Melanocyte of skin (primary cell): ENCODE results near the gene LILRB5. TPM values are rescaled to one million over a fixed set of nuclear protein-coding genes. Genes with fewer than 3 reads are reported as not detected.

Experiments
- small RNA-seq, 2 donors: library from RNA; depleted of rRNA; stranded (forward); fragments of <200 nt; gene quantifications; one replicate each; pipeline ENCODE3, GENCODE V24; 2012
- total RNA-seq, 2 donors: library from RNA; depleted of rRNA; stranded (reverse); fragments of >200 nt; gene quantifications; 2 replicates each; pipeline ENCODE4 v1.2.3, GENCODE V29; 2012

Gene LILRB5
- total RNA-seq = not detected

DNA sequence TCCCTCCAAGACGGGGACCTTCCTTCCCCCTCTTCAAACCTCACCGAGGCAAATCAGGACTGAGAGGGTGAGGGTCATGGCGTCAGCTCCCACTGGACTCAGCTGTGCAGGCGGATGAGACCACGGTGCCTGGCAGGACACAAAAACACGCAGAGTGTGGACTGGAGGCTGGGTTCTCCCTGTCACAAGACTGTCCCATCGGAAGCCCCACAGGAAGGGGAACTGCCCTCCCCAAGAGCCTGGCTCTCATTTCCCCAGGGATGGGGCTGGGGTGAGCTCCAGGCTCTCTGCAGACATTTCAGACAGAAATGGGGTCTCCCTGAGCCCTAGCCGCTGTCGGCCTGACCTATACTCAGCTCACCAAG is at the start of gene LILRB5:
TSS of gene LILRB5 (minus strand) at position 158 of the 365 bp plus-strand sequence. CDS start at position 78, 80 bp downstream.

DNA sequence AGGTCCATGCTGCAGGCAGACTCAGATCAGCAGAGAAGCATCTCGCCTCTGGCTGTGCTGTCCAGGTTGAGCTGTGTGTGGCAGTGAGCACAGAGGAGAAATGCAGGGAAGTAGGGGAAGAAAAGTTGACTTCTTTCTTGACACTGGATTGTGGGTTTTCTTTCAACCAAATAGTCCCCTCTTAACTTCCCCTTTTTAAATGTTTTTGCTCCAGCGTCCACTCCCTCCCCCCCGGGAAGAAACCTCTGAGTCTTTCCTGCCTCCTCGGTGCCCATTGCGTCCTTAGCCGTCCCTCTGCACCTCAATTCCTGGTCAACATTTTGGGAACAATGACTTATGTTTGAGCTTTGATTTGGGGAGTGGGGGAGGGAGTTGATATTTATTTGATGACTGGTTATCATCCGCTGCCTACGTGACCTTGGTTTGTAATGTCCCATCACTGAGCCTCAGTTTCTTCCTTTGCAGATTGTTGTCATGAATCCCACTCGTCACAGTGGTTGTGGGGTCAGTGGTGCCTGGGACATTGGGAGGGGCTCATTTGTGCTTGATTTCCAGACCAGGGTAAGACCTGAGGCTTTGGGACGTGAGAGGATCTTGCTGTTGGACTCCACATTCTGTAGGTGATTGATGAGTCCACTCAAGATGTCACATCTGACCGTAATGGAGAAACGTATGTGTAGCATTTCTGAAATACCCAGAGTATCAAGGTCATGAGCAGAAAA is 24.1 kb upstream of the LILRB5 start, which contains the start of gene LILRB2:
TSS of gene LILRB2 (minus strand) at position 104 of the 722 bp plus-strand sequence. CDS start 614 bp downstream, outside the sequence.

DNA sequence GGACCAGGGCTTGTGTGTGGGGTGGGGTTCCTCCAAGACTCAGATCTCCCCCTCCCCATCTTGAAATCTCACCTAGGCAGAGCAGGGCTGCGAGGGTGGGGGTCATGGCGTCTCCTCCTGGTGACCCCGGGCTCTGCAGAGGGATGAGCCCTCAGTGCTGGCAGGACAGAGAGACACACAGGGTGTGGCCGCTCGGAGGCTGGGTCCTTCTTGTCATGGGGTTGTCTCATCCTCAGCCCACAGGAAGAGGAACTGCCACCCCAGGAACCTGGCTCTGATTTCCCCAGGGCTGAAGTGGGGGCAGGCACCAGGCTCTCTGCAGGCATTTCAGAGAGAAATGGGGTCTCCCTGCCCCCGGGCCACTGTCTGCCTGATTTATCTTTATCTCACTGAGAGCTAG is 14.4 kb downstream of the LILRB5 start, which contains the start of gene LILRA6:
TSS of gene LILRA6 (minus strand) at position 145 of the 400 bp plus-strand sequence.

DNA sequence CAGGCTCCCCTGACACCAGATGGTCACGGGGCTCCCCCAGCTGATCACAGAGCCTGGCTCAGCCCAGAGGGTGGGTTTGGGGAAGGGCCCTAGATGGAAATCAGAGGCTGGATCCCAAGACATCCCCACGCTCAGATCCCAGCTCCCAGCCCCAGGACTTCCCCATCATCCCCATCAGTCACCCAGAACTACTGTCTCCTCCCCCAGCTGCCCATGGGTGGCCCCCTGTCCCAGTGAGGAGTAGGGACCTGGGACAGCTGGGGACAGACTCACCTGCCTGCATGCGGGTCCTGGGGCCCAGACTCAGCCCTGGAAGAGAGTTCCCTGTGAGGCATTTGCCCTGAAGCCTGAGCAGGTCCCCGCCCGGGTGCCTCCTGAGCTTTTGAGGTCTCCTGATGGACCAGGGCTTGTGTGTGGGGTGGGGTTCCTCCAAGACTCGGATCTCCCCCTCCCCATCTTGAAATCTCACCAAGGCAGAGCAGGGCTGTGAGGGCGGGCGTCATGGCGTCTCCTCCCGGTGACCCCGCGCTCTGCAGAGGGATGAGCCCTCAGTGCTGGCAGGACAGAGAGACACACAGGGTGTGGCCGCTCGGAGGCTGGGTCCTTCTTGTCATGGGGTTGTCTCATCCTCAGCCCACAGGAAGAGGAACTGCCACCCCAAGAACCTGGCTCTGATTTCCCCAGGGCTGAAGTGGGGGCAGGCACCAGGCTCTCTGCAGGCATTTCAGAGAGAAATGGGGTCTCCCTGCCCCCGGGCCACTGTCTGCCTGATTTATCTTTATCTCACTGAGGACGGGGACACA is 34.4 kb downstream of the LILRB5 start, which contains the start of gene LILRB3:
TSS of gene LILRB3 (minus strand) at position 534 of the 803 bp plus-strand sequence. CDS start at position 503, 31 bp downstream.

Small RNA genes within 50 kb of the gene (small RNA-seq; reads per million reads assigned to genes)
- gene AC245884.12 = 0 reads per million in 2 donors
- gene MIR4752 = 0 reads per million in 2 donors
- gene RNU6-1307P = 0 reads per million in 2 donors

Other genes with a start within 250 kb of the LILRB5 start
- not detected for gene VSTM1, start 193.4 kb downstream of the LILRB5 start, total RNA-seq
- not detected for gene TARM1, start 175.9 kb downstream of the LILRB5 start, total RNA-seq
- not detected for gene OSCAR, start 156.5 kb downstream of the LILRB5 start, total RNA-seq
- gene NDUFA3, start 154.4 kb downstream of the LILRB5 start, total RNA-seq = 10 to 100 TPM in 1 of 2 donors, 1 to 10 TPM in 1; 8.6 to 11.3 TPM
- 10 to 100 TPM; 39.9 to 50.3 TPM for gene TFPT, start 141.6 kb downstream of the LILRB5 start, total RNA-seq
- gene PRPF31, start 141.5 kb downstream of the LILRB5 start, total RNA-seq = 10 to 100 TPM; 32.0 to 75.6 TPM
- 1 to 10 TPM; 8.9 to 9.7 TPM for gene CNOT3, start 119.5 kb downstream of the LILRB5 start, total RNA-seq
- 1 to 10 TPM; 5.2 to 6.3 TPM for gene LENG1, start 97.6 kb downstream of the LILRB5 start, total RNA-seq
- 1 to 10 TPM in 1 of 2 donors, not detected in 1; 1.0 TPM for gene TMC4, start 84.1 kb downstream of the LILRB5 start, total RNA-seq
- gene MBOAT7, start 67.7 kb downstream of the LILRB5 start, total RNA-seq = 10 to 100 TPM; 27.9 to 28.3 TPM
- gene TSEN34, start 66.0 kb downstream of the LILRB5 start, total RNA-seq = 10 to 100 TPM; 56.4 to 87.2 TPM
- gene RPS9, start 56.4 kb downstream of the LILRB5 start, total RNA-seq = 1,000 to 10,000 TPM in 1 of 2 donors, 100 to 1,000 TPM in 1; 794 to 1,187 TPM
- not detected for gene LILRB3, start 34.3 kb downstream of the LILRB5 start, total RNA-seq
- not detected for gene LILRA6, start 14.5 kb downstream of the LILRB5 start, total RNA-seq
- gene LILRB2, start 23.8 kb upstream of the LILRB5 start, total RNA-seq = not detected
- not detected for gene LILRA5, start 55.9 kb upstream of the LILRB5 start, total RNA-seq
- not detected for gene LILRA4, start 81.9 kb upstream of the LILRB5 start, total RNA-seq
- not detected for gene LAIR1, start 107.7 kb upstream of the LILRB5 start, total RNA-seq
- not detected for gene TTYH1, start 158.2 kb upstream of the LILRB5 start, total RNA-seq
- 10 to 100 TPM; 46.3 to 55.1 TPM for gene LENG8, start 191.9 kb upstream of the LILRB5 start, total RNA-seq
- gene LENG9, start 206.5 kb upstream of the LILRB5 start, total RNA-seq = 10 to 100 TPM; 10.7 to 16.5 TPM
- gene CDC42EP5, start 216.0 kb upstream of the LILRB5 start, total RNA-seq = 1 to 10 TPM; 4.7 to 8.6 TPM
- gene LAIR2, start 245.6 kb upstream of the LILRB5 start, total RNA-seq = not detected